IPS-15b (cell line): ENCODE results near the gene C1orf87.

Source experiments
- H3K27me3 ChIP-seq: one replicate; pipeline ENCODE4 v1.6.1; 2013; ENCODE audit warnings: low read length; ENCODE audit not compliant: control insufficient read depth, insufficient read depth
- H3K36me3 ChIP-seq: one replicate; pipeline ENCODE4 v1.6.1; 2013; ENCODE audit warnings: low read length; ENCODE audit not compliant: control insufficient read depth, insufficient read depth
- H3K4me1 ChIP-seq: one replicate; pipeline ENCODE4 v1.6.1; 2013; ENCODE audit warnings: mild to moderate bottlenecking, low read length; ENCODE audit not compliant: control insufficient read depth, insufficient read depth
- H3K4me3 ChIP-seq: one replicate; pipeline ENCODE4 v1.5.1; 2013; ENCODE audit warnings: low read depth, low read length
- H3K9ac ChIP-seq: one replicate; pipeline ENCODE4 v1.6.1; 2013; ENCODE audit warnings: low read depth, mild to moderate bottlenecking, low read length
- H3K9me3 ChIP-seq: one replicate; pipeline ENCODE4 v1.6.1; 2013; ENCODE audit warnings: mild to moderate bottlenecking, low read length; ENCODE audit not compliant: control insufficient read depth, insufficient read depth

C1orf87 gene

GRCh38 chr1:60073605-60074278, at the start of gene C1orf87:
Gene C1orf87, minus strand, starts transcription at chr1:60073770. Its CDS starts 1,127 bp downstream, at chr1:60072643.
- Histone ChIP-seq H3K4me1 (no peaks in the 10 kb centered on the region), H3K36me3 (no peaks in the 10 kb centered on the region), H3K27me3 (peaks cover 20% of the 10 kb centered on the region), H3K4me3 (peak within 1 kb of the TSS; percentile 72), H3K9me3 (no peaks in the 10 kb centered on the region), H3K9ac (no peak within 1 kb of the TSS)

GRCh38 chr1:60118085-60118484, 44.5 kb upstream of the C1orf87 start:
- Histone ChIP-seq H3K9me3 (no peaks in the 10 kb centered on the region), H3K27me3 (no peaks in the 10 kb centered on the region), H3K36me3 (no peaks in the 10 kb centered on the region), H3K4me1 (no peaks in the 10 kb centered on the region), H3K9ac (no peak overlapping the region), H3K4me3 (no peak overlapping the region)

GRCh38 chr1:60114745-60115318, 41.3 kb upstream of the C1orf87 start:
- Histone ChIP-seq H3K9me3 (no peaks in the 10 kb centered on the region), H3K36me3 (no peaks in the 10 kb centered on the region), H3K4me1 (no peaks in the 10 kb centered on the region), H3K4me3 (no peak overlapping the region), H3K27me3 (no peaks in the 10 kb centered on the region), H3K9ac (no peak overlapping the region)

GRCh38 chr1:60113596-60113995, 40.0 kb upstream of the C1orf87 start:
- no peaks in the 10 kb centered on the region for H3K36me3 ChIP-seq
- no peaks in the 10 kb centered on the region for H3K9me3 ChIP-seq
- no peak overlapping the region for H3K4me3 ChIP-seq
- H3K27me3 ChIP-seq, result no peaks in the 10 kb centered on the region
- no peaks in the 10 kb centered on the region for H3K4me1 ChIP-seq
- H3K9ac ChIP-seq, result no peak overlapping the region

GRCh38 chr1:60113028-60113427, 39.5 kb upstream of the C1orf87 start:
- H3K9ac ChIP-seq, result no peak overlapping the region
- H3K36me3 ChIP-seq, result no peaks in the 10 kb centered on the region
- no peaks in the 10 kb centered on the region for H3K9me3 ChIP-seq
- no peaks in the 10 kb centered on the region for H3K4me1 ChIP-seq
- H3K4me3 ChIP-seq, result no peak overlapping the region
- H3K27me3 ChIP-seq, result no peaks in the 10 kb centered on the region

GRCh38 chr1:60111716-60112115, 38.1 kb upstream of the C1orf87 start:
- no peak overlapping the region for H3K4me3 ChIP-seq
- no peaks in the 10 kb centered on the region for H3K27me3 ChIP-seq
- H3K9ac ChIP-seq, result no peak overlapping the region
- no peaks in the 10 kb centered on the region for H3K9me3 ChIP-seq
- H3K36me3 ChIP-seq, result no peaks in the 10 kb centered on the region
- H3K4me1 ChIP-seq, result no peaks in the 10 kb centered on the region

GRCh38 chr1:60111118-60111517, 37.5 kb upstream of the C1orf87 start:
- no peak overlapping the region for H3K4me3 ChIP-seq
- H3K27me3 ChIP-seq, result no peaks in the 10 kb centered on the region
- H3K36me3 ChIP-seq, result no peaks in the 10 kb centered on the region
- H3K9me3 ChIP-seq, result no peaks in the 10 kb centered on the region
- no peak overlapping the region for H3K9ac ChIP-seq
- no peaks in the 10 kb centered on the region for H3K4me1 ChIP-seq

- H3K36me3 ChIP-seq, result no peaks in the 10 kb centered on the region
- no peaks in the 10 kb centered on the region for H3K9me3 ChIP-seq
- H3K4me1 ChIP-seq, result no peaks in the 10 kb centered on the region
- no peaks in the 10 kb centered on the region for H3K27me3 ChIP-seq
- no peak overlapping the region for H3K4me3 ChIP-seq
- no peak overlapping the region for H3K9ac ChIP-seq
Measured at GRCh38 chr1:60108196-60108595, 34.6 kb upstream of the C1orf87 start.

GRCh38 chr1:60103186-60103585, 29.6 kb upstream of the C1orf87 start:
- Histone ChIP-seq H3K36me3 (no peaks in the 10 kb centered on the region), H3K9me3 (no peaks in the 10 kb centered on the region), H3K9ac (no peak overlapping the region), H3K27me3 (no peaks in the 10 kb centered on the region), H3K4me1 (no peaks in the 10 kb centered on the region), H3K4me3 (no peak overlapping the region)

GRCh38 chr1:60102267-60103061, 28.9 kb upstream of the C1orf87 start:
- Histone ChIP-seq H3K36me3 (no peaks in the 10 kb centered on the region), H3K27me3 (no peaks in the 10 kb centered on the region), H3K9ac (no peak overlapping the region), H3K4me3 (no peak overlapping the region), H3K9me3 (no peaks in the 10 kb centered on the region), H3K4me1 (no peaks in the 10 kb centered on the region)

- H3K4me1 ChIP-seq, result no peaks in the 10 kb centered on the region
Measured at GRCh38 chr1:60101516-60101915, 27.9 kb upstream of the C1orf87 start.

More at GRCh38 chr1:60101516-60101915, 27.9 kb upstream of the C1orf87 start:
- H3K9ac ChIP-seq, result no peak overlapping the region
- no peaks in the 10 kb centered on the region for H3K9me3 ChIP-seq
- no peaks in the 10 kb centered on the region for H3K27me3 ChIP-seq
- H3K4me3 ChIP-seq, result no peak overlapping the region
- H3K36me3 ChIP-seq, result no peaks in the 10 kb centered on the region
